GM18519 (cell line): ENCODE data around the gene SLC7A10.

ENCODE experiments used
- ATAC-seq: cut with Tn5 transposase; IDR thresholded peaks from one replicate; pipeline ENCODE4 v1.9.1; 2021; ENCODE audit warnings: mild to moderate bottlenecking, moderate library complexity; ENCODE audit not compliant: unreplicated experiment, low FRiP score

The SLC7A10 gene

DNA sequence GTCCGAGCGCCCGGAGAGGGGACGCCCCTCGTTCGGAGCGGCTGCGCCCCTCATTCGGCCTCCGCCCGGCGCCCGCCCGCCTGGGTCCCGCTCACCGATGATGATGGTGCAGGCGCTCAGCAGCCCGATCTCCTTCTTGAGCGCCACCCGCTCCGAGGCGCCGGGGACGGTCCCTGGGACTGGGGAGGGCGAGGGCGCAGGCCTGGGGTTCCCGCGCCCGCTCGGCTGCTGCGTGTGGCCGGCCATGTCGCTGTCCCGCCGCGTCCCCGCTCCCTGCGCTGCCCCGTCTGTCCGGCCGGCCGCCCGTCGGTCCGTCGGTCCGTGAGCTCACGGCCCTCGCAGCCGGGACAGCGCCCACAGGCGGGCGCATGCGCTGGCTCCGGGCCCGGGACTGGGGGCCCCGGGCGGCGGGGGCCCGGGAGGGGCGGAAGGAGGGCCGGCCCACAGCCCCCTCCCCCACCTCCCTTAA is at the start of gene SLC7A10:
Gene SLC7A10, minus strand, starts transcription at position 393 of the 469 bp plus-strand sequence. Its CDS starts 147 bp downstream, at position 246.
- no peak for ATAC-seq

GRCh38 chr19:33274663-33275558 is 49.3 kb upstream of the SLC7A10 start:
- no peak for ATAC-seq

DNA sequence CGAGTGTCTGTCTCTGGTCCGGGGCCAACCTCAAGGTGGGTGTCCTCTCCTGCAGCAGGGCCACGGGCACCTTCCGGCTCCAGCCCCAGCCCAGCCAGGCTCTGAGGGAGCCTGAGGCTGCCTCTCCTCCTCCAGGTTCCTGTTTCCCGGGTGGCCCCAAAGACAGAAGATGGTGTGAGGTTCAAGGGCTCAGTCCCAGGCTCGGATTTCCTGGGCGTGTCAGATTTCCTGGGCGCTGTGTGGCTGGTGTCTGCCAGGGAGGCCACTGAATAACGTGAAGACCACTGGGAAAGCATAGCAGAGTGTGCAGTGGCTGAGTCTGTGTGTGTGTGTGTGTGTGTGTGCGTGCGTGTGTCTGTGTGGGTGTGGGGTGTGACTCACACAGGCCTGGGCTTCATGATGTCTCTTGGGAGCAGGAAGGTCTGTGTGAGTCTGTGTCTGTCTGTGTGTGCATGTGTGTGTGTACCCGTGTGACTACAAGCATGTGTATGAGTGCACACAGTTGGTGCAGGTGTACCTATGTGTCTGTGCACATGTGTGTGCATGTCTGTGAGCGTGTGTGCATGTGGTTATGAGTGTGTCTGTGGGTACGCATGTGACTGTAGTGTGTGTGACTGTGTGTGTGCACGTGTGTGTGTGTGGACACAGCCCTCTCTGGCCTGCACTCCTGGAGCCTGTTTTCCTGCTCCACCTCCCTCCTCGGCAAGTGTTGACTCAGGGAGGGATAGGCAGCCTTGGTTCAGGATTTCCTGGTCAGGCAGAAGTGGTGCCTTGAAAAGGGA is 48.4 kb upstream of the SLC7A10 start:
- no peak for ATAC-seq

- no peak for ATAC-seq
These were observed 47.6 kb upstream of the SLC7A10 start for GRCh38 chr19:33273065-33273736.

GRCh38 chr19:33271246-33272021 is 45.8 kb upstream of the SLC7A10 start:
- no peak for ATAC-seq

GRCh38 chr19:33270769-33271168 is 45.1 kb upstream of the SLC7A10 start:
- ATAC-seq, result no peak

GRCh38 chr19:33269016-33269415 is 43.4 kb upstream of the SLC7A10 start:
- no peak for ATAC-seq

- ATAC-seq, result no peak
These were observed 42.7 kb upstream of the SLC7A10 start for GRCh38 chr19:33268162-33268991.

- no peak for ATAC-seq
These were observed 42.1 kb upstream of the SLC7A10 start for GRCh38 chr19:33267706-33268105.

DNA sequence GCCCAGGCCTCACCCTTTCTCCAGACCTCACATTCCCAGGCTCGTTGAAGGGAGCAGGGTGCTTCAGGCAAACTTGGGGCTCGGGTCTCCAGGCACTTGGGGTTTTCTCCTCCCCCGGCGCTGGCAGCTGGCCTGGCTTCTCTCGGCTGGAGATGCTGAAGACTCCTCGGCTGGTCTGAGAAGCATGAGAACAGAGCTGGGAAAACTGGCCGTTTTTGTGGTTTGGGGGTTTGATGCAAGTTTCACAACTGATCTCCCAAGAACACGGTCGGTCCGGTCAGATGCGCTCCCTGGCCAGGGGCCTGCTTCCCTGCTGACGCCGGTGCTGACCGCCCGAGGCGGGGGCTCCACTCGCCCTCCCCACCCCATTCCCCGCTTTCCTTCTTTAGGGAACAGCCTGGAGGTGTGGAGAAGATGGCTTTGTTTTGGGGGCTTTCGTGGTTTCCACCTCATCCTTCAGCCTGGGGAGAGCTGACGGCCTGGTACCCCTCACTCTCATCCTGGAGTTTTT is 41.4 kb upstream of the SLC7A10 start:
- no peak for ATAC-seq

GRCh38 chr19:33264881-33265445 is 39.3 kb upstream of the SLC7A10 start:
- no peak for ATAC-seq

DNA sequence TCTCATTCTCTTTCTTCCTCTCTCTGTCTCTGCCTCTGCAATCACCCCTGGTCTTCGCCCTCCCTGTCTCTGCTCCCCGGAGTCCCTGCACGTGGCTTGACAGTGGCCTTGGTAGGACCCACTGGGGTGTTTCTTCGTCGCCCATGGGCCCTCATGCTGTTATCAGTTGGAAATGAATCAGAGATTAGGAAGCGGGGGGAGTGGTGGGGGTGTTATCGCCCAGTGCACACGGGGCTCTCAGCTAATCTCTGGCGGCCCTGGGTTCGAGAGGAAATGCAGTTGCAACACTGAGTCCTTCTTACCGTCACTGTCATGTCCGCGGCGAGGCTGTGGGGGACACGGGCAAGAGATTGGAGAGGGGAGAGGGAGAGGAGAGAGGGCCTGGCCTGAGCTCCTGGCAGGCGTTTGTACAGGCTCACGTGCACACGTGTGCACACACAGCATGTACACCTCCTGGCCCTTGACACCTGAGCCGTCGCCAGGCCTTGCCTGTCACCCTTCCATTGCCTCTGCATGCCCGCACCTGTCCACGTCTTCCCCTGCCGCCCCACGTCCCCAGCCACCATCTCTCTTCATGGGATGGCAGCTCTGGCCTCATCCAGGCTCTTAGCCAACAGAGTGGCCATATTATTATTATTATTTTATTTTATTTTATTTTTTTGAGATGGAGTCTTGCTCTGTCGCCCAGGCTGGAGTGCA is 37.8 kb upstream of the SLC7A10 start:
- no peak for ATAC-seq

GRCh38 chr19:33261511-33262189 is 36.0 kb upstream of the SLC7A10 start:
- no peak for ATAC-seq

- no peak for ATAC-seq
These were observed 35.2 kb upstream of the SLC7A10 start for GRCh38 chr19:33260628-33261418.

- ATAC-seq, result no peak
These were observed 33.9 kb upstream of the SLC7A10 start for GRCh38 chr19:33259539-33259938.

DNA sequence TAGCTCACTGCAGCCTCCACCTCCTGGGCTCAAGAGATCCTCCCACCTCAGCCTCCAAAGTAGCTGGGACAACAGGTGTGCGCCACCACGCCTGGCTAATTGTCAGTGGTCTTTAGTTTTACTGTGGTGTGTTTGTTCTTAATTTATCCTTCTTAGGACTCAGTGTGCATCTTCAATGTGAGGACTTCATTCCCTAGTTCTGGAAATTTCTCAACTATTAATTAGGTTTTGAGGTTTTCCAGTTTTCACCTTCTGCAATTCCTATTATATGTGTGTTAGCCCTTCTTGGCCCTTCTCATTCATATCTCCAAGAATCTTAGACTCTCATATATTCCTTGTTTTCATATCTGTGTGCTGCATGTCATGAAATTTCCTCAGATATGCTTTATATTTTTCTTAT is 32.2 kb upstream of the SLC7A10 start:
- no peak for ATAC-seq

DNA sequence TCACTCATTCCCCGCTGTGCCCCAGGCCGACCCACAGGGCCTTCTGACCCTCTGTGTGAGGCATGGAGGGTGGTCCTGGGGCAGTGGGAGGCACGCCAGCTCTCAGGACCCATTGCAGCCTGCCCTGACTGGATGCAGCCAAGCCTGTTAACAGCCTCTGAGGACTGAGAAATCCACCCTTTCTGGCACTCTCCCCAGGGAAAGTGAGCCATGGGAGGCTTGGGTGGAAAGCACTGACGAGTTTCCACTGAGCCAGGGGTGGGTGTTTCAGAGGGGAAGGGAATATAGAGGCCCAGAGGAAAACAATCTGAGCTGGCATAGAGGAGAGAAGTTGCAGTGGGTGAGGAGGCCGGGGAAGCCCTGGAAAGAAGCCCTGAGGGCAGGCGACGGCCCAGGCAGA is 30.6 kb upstream of the SLC7A10 start:
- no peak for ATAC-seq
